Esophagus muscularis mucosa (tissue), 4 donors: ENCODE measurements around the gene NBEA.

ENCODE experiments used
- EP300 ChIP-seq: sonication (generic); formaldehyde crosslinking; IDR thresholded peaks from one replicate; pipeline ENCODE4 v1.6.1; 2017; ENCODE audit warnings: antibody characterized with exemption
- POLR2A ChIP-seq: fragments of 450-650 bp; IDR thresholded peaks from one replicate; pipeline ENCODE4 v1.6.1; 2017; ENCODE audit warnings: antibody characterized with exemption, moderate library complexity, mild to moderate bottlenecking, low read depth
- POLR2AphosphoS5 ChIP-seq, 2 donors: sonication (generic); formaldehyde crosslinking; IDR thresholded peaks; one replicate each; pipeline ENCODE4 v1.6.1; 2017; ENCODE audit warnings: antibody characterized with exemption in 2 of 2
- TF ChIP-seq, protein P1 (sequence below), 3 experiments: fragments of 200-600 bp in 2 of 3; fragments of 450-650 bp in 1 of 3; sonication (generic) in 2 of 3; IDR thresholded peaks; one replicate each; pipeline ENCODE4 v1.5.1; 2017 to 2019; ENCODE audit warnings: antibody characterized with exemption in 3 of 3, mild to moderate bottlenecking in 2 of 3, moderate library complexity in 1 of 3

DNA sequence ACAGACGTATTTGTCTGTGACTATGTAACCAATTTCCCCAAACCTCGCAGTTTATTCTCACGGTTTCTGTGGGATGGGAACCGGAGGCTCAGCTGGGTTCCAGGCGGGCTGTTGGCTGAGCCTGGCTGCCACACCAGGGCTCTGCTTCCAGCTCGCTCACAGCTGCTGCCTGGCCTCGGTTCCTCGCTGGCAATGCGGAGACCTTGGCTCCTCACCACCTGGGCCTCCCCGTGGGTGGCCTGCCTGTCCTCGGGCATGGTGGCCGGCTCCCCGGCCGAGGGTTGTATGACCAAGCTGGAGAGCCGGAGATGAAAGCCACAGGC lies 753.3 kb downstream of the NBEA start:
- TF ChIP-seq POLR2AphosphoS5 (IDR thresholded peaks at IDR 0.05) (no peak), POLR2A (no peak), EP300 (no peak)
- TF ChIP-seq, protein P1, sequence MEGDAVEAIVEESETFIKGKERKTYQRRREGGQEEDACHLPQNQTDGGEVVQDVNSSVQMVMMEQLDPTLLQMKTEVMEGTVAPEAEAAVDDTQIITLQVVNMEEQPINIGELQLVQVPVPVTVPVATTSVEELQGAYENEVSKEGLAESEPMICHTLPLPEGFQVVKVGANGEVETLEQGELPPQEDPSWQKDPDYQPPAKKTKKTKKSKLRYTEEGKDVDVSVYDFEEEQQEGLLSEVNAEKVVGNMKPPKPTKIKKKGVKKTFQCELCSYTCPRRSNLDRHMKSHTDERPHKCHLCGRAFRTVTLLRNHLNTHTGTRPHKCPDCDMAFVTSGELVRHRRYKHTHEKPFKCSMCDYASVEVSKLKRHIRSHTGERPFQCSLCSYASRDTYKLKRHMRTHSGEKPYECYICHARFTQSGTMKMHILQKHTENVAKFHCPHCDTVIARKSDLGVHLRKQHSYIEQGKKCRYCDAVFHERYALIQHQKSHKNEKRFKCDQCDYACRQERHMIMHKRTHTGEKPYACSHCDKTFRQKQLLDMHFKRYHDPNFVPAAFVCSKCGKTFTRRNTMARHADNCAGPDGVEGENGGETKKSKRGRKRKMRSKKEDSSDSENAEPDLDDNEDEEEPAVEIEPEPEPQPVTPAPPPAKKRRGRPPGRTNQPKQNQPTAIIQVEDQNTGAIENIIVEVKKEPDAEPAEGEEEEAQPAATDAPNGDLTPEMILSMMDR (IDR thresholded peaks at IDR 0.05) = no peak
